Endothelial cell of umbilical vein (primary cell): ENCODE data around the gene HSPB2.

ENCODE experiments used
- EZH2 ChIP-seq: IDR thresholded peaks from 2 replicates; pipeline ENCODE4 v1.6.1; 2012; ENCODE audit warnings: borderline replicate concordance, low read depth, mild to moderate bottlenecking, moderate library complexity, low read length, inconsistent platforms; ENCODE audit not compliant: severe bottlenecking
- FOS ChIP-seq: IDR thresholded peaks from 2 replicates; pipeline ENCODE4 v1.6.1; 2011; ENCODE audit warnings: mild to moderate bottlenecking, low read length, moderate library complexity, borderline replicate concordance; ENCODE audit not compliant: insufficient read depth
- JUN ChIP-seq: IDR thresholded peaks from 2 replicates; pipeline ENCODE4 v1.6.1; 2011; ENCODE audit warnings: borderline replicate concordance, low read depth; ENCODE audit not compliant: insufficient read length, insufficient read depth
- MYC ChIP-seq: IDR thresholded peaks from one replicate; pipeline ENCODE4 v1.6.1; 2011; ENCODE audit warnings: mild to moderate bottlenecking, low read depth, low read length
- POLR2A ChIP-seq: IDR thresholded peaks from 2 replicates; pipeline ENCODE4 v1.6.1; 2012; ENCODE audit warnings: low read depth, mild to moderate bottlenecking, control low read depth, low read length
- POLR2AphosphoS5 ChIP-seq: IDR thresholded peaks from 2 replicates; pipeline ENCODE4 v1.6.1; 2012; ENCODE audit warnings: low read depth, mild to moderate bottlenecking, control low read depth, low read length, moderate library complexity; ENCODE audit not compliant: insufficient read depth
- TF ChIP-seq, protein P1 (sequence below), 2 donors: IDR thresholded peaks; 1 replicate in 1 of 2; 2 replicates in 1 of 2; pipeline ENCODE4 v1.5.1; 2011; ENCODE audit warnings: low read length in 2 of 2, mild to moderate bottlenecking in 2 of 2, moderate library complexity in 2 of 2, control low read depth in 1 of 2, inconsistent platforms in 1 of 2, low read depth in 1 of 2; ENCODE audit not compliant: insufficient read depth in 1 of 2; ENCODE audit errors: extremely low read depth in 1 of 2
- TF ChIP-seq, protein P2 (sequence below): IDR thresholded peaks from 2 replicates; pipeline ENCODE4 v1.6.1; 2011; ENCODE audit not compliant: insufficient read depth, insufficient read length

DNA sequence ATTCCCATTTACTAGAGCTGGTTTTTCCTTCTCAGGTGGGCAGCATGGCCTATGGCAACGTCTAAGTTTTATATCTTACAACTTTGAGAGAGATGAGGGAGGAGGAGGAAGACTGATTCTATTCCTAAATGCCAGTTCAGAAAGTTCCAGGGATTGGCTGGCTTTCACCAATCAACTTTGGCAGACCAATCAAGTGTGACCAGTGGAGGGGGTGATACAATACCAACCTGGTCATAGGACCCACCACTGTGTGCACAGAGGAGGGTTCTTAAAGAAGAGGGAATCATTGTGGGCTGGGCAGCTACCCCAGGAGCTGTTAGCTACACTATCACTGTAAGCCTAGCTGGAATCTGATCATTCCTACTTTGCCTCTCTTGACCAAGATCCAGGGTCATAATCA lies 32.7 kb downstream of the HSPB2 start:
- TF ChIP-seq, protein P1, sequence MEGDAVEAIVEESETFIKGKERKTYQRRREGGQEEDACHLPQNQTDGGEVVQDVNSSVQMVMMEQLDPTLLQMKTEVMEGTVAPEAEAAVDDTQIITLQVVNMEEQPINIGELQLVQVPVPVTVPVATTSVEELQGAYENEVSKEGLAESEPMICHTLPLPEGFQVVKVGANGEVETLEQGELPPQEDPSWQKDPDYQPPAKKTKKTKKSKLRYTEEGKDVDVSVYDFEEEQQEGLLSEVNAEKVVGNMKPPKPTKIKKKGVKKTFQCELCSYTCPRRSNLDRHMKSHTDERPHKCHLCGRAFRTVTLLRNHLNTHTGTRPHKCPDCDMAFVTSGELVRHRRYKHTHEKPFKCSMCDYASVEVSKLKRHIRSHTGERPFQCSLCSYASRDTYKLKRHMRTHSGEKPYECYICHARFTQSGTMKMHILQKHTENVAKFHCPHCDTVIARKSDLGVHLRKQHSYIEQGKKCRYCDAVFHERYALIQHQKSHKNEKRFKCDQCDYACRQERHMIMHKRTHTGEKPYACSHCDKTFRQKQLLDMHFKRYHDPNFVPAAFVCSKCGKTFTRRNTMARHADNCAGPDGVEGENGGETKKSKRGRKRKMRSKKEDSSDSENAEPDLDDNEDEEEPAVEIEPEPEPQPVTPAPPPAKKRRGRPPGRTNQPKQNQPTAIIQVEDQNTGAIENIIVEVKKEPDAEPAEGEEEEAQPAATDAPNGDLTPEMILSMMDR (IDR thresholded peaks at IDR 0.05; ENCODE audit: extremely low read depth in 1 of 2, insufficient read depth in 1 of 2, low read depth in 1 of 2, low read length in 2 of 2) = no peak
- TF ChIP-seq POLR2A (no peak), EZH2 (no peak), JUN (no peak), MYC (no peak), POLR2AphosphoS5 (no peak), FOS (no peak)
- TF ChIP-seq, protein P2, sequence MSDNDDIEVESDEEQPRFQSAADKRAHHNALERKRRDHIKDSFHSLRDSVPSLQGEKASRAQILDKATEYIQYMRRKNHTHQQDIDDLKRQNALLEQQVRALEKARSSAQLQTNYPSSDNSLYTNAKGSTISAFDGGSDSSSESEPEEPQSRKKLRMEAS = no peak
